Measurements from ENCODE around the gene SPSB3. TPM values are rescaled to one million over a fixed set of nuclear protein-coding genes. Genes with fewer than 3 reads are reported as not detected.

The SPSB3 gene
- total RNA-seq, 2 experiments from 2014 or later, result 12.3 to 12.8 TPM

DNA sequence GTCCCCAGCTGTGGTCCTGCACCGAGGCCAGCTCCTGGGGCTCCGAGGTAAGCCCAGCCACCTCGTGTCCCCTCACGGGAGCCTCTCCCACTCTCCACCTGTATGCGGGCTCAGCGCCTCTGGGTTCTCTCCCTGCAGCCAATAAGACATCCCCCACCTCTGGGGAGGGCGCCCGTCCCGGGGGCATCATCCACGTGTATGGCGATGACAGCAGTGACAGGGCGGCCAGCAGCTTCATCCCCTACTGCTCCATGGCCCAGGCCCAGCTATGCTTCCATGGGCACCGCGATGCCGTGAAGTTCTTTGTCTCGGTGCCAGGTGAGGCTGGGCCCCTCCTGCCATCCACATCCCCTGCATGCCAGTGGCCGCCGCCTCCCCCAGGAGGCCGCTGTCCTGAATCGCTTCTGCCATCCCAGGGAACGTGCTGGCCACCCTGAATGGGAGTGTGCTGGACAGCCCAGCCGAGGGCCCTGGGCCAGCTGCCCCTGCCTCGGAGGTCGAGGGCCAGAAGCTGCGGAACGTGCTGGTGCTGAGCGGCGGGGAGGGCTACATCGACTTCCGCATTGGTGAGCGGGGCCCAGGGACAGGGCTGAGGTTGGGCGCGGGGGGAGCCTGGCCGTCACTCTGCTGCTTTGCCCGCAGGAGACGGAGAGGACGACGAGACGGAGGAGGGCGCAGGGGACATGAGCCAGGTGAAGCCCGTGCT is 14.2 kb downstream of the SPSB3 start:
- H3K4me1 Mint-ChIP-seq, result peaks cover 7% of the 10 kb centered on the region
- DNase-seq, result no peak
- H3K4me3 Mint-ChIP-seq, result no peak overlapping the region
- no peak overlapping the region for H3K27ac Mint-ChIP-seq
- peaks cover 3% of the 10 kb centered on the region for H3K27me3 Mint-ChIP-seq
- H3K36me3 Mint-ChIP-seq, result peaks cover 16% of the 10 kb centered on the region
- no peaks in the 10 kb centered on the region for H3K9me3 Mint-ChIP-seq

- peaks cover 7% of the 10 kb centered on the region for H3K4me1 Mint-ChIP-seq
- H3K9me3 Mint-ChIP-seq, result no peaks in the 10 kb centered on the region
- H3K27ac Mint-ChIP-seq, result no peak overlapping the region
- no peak overlapping the region for H3K4me3 Mint-ChIP-seq
- H3K36me3 Mint-ChIP-seq, result peaks cover 14% of the 10 kb centered on the region
- DNase-seq, result no peak
- H3K27me3 Mint-ChIP-seq, result peaks cover 3% of the 10 kb centered on the region
Measured at GRCh38 chr16:1767116-1767994, 15.0 kb downstream of the SPSB3 start.

DNA sequence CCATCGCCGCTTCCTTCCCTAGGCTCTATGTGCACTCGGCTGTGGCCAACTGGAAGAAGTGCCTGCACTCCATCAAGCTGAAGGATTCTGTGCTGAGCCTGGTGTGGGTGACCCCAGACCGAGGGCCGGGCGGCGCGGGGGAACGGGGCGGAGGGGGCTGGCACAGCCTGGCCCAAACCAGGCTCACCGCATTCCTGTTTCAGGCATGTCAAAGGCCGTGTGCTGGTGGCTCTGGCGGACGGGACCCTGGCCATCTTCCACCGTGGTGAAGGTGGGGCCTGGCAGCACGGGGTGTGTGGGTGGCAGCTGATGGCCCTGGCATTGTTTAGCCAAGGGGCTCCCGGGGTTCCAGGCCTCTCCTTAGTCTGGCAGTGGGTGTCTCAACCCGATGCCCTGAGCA is 15.7 kb downstream of the SPSB3 start:
- Mint-ChIP-seq H3K9me3 (no peaks in the 10 kb centered on the region), H3K36me3 (peaks cover 8% of the 10 kb centered on the region), H3K27me3 (no peaks in the 10 kb centered on the region), H3K4me3 (no peak overlapping the region), H3K27ac (no peak overlapping the region), H3K4me1 (peaks cover 5% of the 10 kb centered on the region)
- no peak for DNase-seq

DNA sequence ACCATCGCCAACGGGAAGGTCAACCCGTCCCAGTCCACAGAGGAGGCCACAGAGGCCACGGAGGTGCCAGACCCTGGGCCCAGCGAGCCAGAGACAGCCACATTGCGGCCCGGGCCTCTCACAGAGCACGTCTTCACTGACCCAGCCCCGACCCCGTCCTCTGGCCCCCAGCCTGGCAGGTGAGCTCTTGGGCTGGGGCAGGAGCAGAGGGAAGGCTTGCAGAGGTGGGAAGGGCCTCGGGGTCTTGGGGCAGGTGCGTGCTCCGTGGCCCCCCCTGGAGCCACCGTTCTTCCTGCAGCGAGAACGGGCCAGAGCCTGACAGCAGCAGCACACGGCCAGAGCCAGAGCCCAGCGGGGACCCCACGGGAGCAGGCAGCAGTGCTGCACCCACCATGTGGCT is 16.1 kb downstream of the SPSB3 start:
- peaks cover 7% of the 10 kb centered on the region for H3K36me3 Mint-ChIP-seq
- H3K4me1 Mint-ChIP-seq, result peaks cover 5% of the 10 kb centered on the region
- H3K27me3 Mint-ChIP-seq, result no peaks in the 10 kb centered on the region
- no peak for DNase-seq
- no peaks in the 10 kb centered on the region for H3K9me3 Mint-ChIP-seq
- H3K4me3 Mint-ChIP-seq, result no peak overlapping the region
- H3K27ac Mint-ChIP-seq, result no peak overlapping the region

- Mint-ChIP-seq H3K9me3 (no peaks in the 10 kb centered on the region), H3K4me3 (no peak overlapping the region), H3K4me1 (peaks cover 5% of the 10 kb centered on the region), H3K27me3 (no peaks in the 10 kb centered on the region), H3K36me3 (peaks cover 7% of the 10 kb centered on the region), H3K27ac (no peak overlapping the region)
- no peak for DNase-seq
Measured at GRCh38 chr16:1765826-1766225, 16.5 kb downstream of the SPSB3 start.

GRCh38 chr16:1764971-1765370 is 17.4 kb downstream of the SPSB3 start:
- Mint-ChIP-seq H3K4me1 (peaks cover under 1% of the 10 kb centered on the region), H3K9me3 (no peaks in the 10 kb centered on the region), H3K4me3 (no peak overlapping the region), H3K36me3 (peaks cover 2% of the 10 kb centered on the region), H3K27ac (no peak overlapping the region), H3K27me3 (no peaks in the 10 kb centered on the region)
- no peak for DNase-seq

DNA sequence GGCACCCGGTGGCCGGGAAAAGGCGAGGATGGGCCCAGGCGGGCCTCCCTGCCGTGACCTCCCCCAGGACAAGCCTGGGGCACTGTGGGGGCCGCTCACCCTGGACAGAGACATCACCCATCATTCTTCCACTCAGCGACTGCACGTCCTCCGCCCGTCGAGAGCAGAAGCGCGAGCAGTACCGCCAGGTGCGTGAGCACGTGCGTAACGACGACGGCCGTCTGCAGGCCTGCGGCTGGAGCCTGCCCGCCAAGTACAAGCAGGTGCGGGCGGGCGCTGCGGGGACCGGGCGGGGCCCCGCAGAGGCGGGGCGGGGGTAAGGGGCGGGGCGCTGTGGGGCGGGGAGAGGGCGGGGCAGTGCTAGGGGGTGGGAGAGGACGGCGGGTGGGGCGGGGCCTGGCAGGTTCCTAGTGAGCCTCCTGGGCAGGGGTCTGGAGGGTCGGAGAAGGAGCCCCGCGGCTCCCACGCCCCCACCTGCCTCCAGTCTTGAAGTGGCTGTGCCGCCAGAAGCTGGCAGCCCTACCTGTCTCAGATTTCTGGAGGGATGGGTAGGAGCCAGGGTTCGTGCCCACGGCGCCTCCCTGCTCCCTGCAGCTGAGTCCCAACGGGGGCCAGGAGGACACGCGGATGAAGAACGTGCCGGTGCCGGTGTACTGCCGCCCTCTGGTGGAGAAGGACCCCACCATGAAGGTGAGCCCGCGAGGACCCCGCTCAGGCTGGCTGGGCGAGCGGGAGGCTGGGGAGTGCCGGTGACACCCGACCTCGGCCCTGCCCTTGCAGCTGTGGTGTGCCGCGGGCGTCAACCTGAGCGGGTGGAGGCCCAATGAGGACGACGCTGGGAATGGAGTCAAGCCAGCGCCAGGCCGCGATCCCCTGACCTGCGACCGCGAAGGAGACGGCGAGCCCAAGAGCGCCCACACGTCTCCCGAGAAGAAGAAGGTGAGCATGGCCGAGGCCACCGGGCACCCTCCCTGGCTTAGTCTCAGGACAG is 18.6 kb downstream of the SPSB3 start:
- H3K4me1 Mint-ChIP-seq, result no peaks in the 10 kb centered on the region
- DNase-seq, result no peak
- H3K4me3 Mint-ChIP-seq, result no peak overlapping the region
- H3K27ac Mint-ChIP-seq, result no peak overlapping the region
- H3K9me3 Mint-ChIP-seq, result no peaks in the 10 kb centered on the region
- H3K36me3 Mint-ChIP-seq, result peaks cover 2% of the 10 kb centered on the region
- no peaks in the 10 kb centered on the region for H3K27me3 Mint-ChIP-seq

GRCh38 chr16:1762879-1763520 is 19.4 kb downstream of the SPSB3 start:
- no peak for DNase-seq
- Mint-ChIP-seq H3K9me3 (no peaks in the 10 kb centered on the region), H3K4me1 (no peaks in the 10 kb centered on the region), H3K27ac (no peak overlapping the region), H3K4me3 (no peak overlapping the region), H3K27me3 (no peaks in the 10 kb centered on the region), H3K36me3 (peaks cover 2% of the 10 kb centered on the region)

DNA sequence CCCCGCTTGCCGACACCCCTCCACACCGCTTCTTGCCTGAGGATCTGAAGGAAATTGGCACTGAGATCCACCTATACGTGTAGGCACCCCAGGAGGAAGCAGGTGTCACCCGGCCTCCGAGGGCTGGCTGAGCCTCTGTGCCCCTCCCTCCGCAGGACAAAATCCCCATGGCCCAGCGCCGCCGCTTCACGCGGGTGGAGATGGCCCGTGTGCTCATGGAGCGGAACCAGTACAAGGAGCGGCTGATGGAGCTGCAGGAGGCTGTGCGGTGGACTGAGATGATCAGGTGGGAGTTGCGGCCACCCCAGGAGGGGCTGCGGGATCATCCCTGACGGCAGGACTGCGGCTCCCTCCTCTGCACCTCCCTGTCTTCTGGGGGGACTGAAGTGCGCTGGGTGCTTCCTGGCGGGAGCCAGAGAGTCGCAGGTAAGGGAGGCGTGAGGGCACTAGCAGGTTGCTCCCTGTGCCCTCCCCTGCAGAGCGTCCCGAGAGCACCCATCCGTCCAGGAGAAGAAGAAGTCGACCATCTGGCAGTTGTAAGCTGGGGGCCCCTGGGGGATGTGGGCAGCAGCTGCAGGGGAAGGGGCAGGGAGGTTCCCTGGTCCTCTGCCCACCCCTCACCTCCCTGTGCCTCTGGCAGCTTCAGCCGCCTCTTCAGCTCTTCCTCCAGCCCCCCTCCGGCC is 20.0 kb downstream of the SPSB3 start:
- Mint-ChIP-seq H3K4me1 (peaks cover 3% of the 10 kb centered on the region), H3K9me3 (no peaks in the 10 kb centered on the region), H3K4me3 (no peak overlapping the region), H3K27me3 (no peaks in the 10 kb centered on the region), H3K36me3 (no peaks in the 10 kb centered on the region), H3K27ac (no peak overlapping the region)
- DNase-seq, result no peak

DNA sequence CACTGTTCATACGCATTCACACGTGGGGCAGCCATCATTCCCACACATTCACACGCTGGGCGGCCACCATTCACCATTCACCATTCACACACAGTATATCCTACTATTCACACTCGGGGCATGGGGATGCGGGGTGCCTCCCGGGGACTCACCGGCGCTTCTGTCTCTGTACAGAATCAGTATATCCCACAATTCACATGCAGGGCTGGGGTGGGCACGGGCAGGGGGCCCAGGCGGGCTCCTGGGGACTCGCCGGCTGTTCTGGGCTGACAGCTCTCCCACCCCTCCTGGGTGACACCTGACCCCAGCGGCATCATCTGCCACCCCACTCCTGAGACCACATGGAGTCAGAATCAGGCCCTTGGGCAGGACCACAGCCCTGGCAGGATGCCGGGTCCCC is 20.6 kb downstream of the SPSB3 start:
- H3K27me3 Mint-ChIP-seq, result no peaks in the 10 kb centered on the region
- no peaks in the 10 kb centered on the region for H3K36me3 Mint-ChIP-seq
- H3K9me3 Mint-ChIP-seq, result no peaks in the 10 kb centered on the region
- H3K27ac Mint-ChIP-seq, result no peak overlapping the region
- H3K4me3 Mint-ChIP-seq, result no peak overlapping the region
- H3K4me1 Mint-ChIP-seq, result peaks cover 8% of the 10 kb centered on the region
- no peak for DNase-seq

DNA sequence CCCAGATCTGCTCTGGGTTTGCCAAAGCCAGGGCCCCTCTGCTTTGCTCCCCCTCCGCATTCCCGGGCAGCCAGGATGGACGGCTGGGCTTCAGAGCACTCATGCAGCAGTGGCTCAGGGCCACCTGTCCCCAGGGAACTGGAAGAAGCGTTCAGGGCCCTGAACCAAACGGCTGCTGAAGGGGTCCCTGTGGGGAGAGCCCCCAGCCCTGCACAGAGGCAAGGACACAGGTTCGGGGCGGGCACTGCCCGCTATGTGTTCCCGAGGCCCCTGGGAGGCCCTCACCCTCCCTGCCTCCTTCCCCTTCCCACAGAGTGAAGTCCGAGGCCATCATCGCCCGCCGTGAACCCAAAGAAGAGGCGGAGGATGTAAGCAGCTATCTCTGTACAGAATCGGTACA is 21.5 kb downstream of the SPSB3 start:
- peaks cover 10% of the 10 kb centered on the region for H3K4me1 Mint-ChIP-seq
- no peaks in the 10 kb centered on the region for H3K36me3 Mint-ChIP-seq
- H3K4me3 Mint-ChIP-seq, result no peak overlapping the region
- DNase-seq, result no peak
- no peaks in the 10 kb centered on the region for H3K9me3 Mint-ChIP-seq
- H3K27ac Mint-ChIP-seq, result no peak overlapping the region
- no peaks in the 10 kb centered on the region for H3K27me3 Mint-ChIP-seq

DNA sequence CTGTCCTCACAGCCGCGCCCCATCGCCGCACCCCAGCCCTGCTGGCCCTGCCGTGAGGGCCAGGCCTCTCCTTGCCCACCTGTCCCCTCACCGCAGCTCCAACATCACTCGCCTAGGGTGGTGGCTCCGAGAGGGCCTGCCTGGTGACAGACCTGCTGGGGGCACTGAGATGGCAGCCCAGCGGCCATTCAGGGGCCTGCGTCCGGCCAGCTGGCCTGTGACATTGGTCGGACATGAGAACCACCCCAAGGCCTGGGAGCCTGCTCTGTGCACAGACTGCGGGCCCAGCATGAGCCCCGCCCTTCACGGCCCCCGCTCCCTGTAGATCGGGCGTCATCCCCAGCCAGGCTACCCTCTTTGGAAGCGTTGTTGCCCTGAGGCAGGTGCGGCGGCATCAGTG is 22.9 kb downstream of the SPSB3 start:
- no peak for DNase-seq
- H3K36me3 Mint-ChIP-seq, result peaks cover 6% of the 10 kb centered on the region
- no peaks in the 10 kb centered on the region for H3K9me3 Mint-ChIP-seq
- no peak overlapping the region for H3K4me3 Mint-ChIP-seq
- no peaks in the 10 kb centered on the region for H3K27me3 Mint-ChIP-seq
- H3K27ac Mint-ChIP-seq, result no peak overlapping the region
- H3K4me1 Mint-ChIP-seq, result peaks cover 10% of the 10 kb centered on the region

DNA sequence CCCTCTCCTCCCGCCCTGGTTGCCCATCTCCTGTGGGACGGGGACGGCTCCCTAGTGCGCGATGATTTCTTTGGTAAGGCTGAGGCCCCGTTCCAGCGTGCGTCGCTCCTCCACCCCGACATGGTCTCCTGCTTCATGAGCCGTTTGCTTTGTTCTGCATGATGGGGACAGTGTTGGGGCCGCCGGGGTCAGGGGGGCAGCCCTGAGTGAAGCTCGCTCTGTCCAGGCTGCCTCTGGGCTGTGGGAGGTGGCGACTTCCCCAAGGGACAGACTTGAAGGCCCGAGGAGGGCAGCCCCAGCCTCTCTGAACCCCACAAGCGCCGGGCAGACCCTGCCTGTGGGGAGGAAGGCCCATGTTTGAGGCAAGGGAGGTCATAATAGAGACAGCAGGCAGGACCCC is 23.4 kb downstream of the SPSB3 start:
- no peak for DNase-seq
- no peak overlapping the region for H3K4me3 Mint-ChIP-seq
- H3K27ac Mint-ChIP-seq, result no peak overlapping the region

More for the DNA sequence above, 23.4 kb downstream of the SPSB3 start:
- Mint-ChIP-seq H3K9me3 (no peaks in the 10 kb centered on the region), H3K27me3 (no peaks in the 10 kb centered on the region), H3K4me1 (peaks cover 10% of the 10 kb centered on the region), H3K36me3 (peaks cover 6% of the 10 kb centered on the region)

All from activated naive CD8-positive, alpha-beta T cell treated with anti-CD3 and anti-CD28 coated beads for 36 hours (primary cell).